ENCODE results near the gene GALT. TPM values are rescaled to one million over a fixed set of nuclear protein-coding genes. Genes with fewer than 3 reads are reported as not detected.

Gene GALT
- total RNA-seq, result 10 to 100 TPM; 30.9 to 35.0 TPM

DNA sequence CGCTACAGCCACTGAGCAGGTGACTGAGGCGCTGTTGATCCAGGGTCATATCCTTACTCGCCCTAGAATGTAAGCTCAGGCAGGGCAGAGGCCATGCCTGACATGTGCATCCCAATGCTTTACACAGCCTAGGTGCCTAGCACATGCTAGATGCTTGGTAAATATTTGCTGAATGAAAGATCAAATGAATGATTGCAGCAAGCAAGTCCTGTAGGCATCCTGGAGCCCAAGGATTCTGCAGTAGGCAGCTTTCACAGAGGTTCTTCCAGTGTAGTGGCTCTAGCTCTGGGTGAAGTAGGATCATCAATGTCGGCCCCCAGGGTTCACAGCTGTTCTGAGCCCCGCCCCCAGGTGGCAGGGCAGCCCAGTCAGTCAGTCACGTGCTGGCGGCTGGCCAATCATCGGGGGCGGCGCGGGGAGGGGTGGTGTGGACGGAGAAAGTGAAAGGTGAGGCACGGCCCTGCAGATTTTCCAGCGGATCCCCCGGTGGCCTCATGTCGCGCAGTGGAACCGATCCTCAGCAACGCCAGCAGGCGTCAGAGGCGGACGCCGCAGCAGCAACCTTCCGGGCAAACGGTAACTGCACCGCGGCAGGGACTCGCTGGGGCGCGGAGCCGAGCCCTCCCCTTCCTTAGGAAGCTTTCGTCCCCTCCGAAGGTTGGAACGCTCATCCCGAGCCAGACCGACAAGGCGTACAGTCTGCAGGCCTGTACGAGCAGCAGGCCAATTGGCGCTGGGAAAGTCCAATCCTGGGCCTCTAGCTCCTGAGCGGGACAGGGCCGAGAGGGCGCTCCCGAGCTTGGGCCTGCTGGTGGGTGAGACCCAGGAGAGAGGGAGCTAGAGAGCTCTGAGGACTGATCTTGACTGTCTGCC, at the start of gene GALT:
GALT (plus strand) TSS at position 465 of the 873 bp plus-strand sequence; CDS start at position 495, 30 bp downstream.
- peak; percentile 96 for DNase-seq (ENCODE audit: low spot score)
- TF ChIP-seq, protein P1, sequence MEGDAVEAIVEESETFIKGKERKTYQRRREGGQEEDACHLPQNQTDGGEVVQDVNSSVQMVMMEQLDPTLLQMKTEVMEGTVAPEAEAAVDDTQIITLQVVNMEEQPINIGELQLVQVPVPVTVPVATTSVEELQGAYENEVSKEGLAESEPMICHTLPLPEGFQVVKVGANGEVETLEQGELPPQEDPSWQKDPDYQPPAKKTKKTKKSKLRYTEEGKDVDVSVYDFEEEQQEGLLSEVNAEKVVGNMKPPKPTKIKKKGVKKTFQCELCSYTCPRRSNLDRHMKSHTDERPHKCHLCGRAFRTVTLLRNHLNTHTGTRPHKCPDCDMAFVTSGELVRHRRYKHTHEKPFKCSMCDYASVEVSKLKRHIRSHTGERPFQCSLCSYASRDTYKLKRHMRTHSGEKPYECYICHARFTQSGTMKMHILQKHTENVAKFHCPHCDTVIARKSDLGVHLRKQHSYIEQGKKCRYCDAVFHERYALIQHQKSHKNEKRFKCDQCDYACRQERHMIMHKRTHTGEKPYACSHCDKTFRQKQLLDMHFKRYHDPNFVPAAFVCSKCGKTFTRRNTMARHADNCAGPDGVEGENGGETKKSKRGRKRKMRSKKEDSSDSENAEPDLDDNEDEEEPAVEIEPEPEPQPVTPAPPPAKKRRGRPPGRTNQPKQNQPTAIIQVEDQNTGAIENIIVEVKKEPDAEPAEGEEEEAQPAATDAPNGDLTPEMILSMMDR (IDR thresholded peaks at IDR 0.05), result peak; percentile 35 to 56
- no peaks in the 10 kb centered on the region for H3K9me3 ChIP-seq
- H3K4me3 ChIP-seq, result peak within 1 kb of the TSS; percentile 49 to 71
- peaks cover 20% of the 10 kb centered on the region for H3K36me3 ChIP-seq
- H3K27me3 ChIP-seq, result no peaks in the 10 kb centered on the region
- peaks cover 0 to 38% of the 10 kb centered on the region in 2 donors for H3K4me1 ChIP-seq
- H3K27ac ChIP-seq, result peak within 1 kb of the TSS; percentile 84 to 87

DNA sequence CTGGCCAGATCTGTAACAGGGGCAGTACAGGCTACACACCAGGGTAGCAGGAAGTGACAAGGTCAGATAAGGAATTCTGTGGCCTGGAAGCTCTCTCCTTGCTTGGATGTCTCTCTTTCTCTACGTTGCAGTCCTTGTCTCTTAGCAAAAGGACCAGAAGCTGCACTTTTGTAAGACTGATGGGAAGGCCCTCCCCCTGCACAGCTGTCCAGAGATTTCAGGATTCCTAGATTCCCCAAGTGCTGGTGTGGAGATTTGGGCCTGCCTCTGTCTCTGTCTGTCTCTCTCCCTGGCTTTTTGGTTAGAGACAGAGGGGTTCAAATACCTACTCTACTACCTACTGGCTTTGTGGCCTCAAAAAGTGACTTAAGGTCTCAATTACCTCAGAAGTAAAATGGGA, 46.9 kb upstream of the GALT start:
- TF ChIP-seq, protein P1 (IDR thresholded peaks at IDR 0.05), result no peak
- no peak for DNase-seq (ENCODE audit: low spot score)
- Histone ChIP-seq H3K27ac (no peak overlapping the region), H3K4me3 (no peak overlapping the region), H3K27me3 (no peaks in the 10 kb centered on the region), H3K9me3 (no peaks in the 10 kb centered on the region), H3K36me3 (no peaks in the 10 kb centered on the region), H3K4me1 (no peaks in the 10 kb centered on the region)

- Histone ChIP-seq H3K4me3 (no peak overlapping the region), H3K4me1 (no peaks in the 10 kb centered on the region), H3K36me3 (no peaks in the 10 kb centered on the region), H3K27ac (no peak overlapping the region), H3K9me3 (no peaks in the 10 kb centered on the region), H3K27me3 (no peaks in the 10 kb centered on the region)
- DNase-seq (ENCODE audit: low spot score), result no peak
- TF ChIP-seq, protein P1 (IDR thresholded peaks at IDR 0.05), result no peak
Measured at GRCh38 chr9:34600908-34601307, 45.6 kb upstream of the GALT start.

DNA sequence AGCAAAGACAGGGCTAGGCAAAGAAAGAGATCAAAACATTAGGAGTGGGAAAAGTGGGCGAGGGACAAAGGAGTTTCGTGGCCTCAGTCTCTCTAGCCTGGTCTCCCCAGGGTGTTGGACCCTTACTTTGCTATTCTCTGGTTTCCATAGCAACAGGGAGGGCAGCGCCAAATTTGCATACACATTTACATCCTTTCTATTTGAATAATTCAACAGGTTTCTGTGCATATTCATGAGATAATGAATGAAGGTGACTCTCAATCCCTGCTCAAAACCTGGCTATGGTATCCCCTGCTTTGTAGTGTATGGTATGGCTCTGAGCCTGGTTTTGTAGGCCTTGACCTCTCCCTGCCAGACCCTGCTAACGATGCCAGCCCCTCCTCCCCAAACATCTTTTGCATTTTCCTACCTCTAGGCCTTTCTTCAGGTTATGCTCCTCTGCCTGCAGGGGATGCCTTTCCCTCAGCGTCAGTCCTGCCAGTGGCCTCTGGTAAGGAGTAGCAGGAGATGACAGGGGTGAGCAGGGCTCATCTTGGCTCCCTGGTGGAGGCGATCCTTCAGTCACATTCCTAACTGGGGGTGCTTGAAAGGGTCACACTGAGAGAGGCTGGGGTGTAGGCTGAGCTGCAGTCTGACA, 44.4 kb upstream of the GALT start:
- Histone ChIP-seq H3K27me3 (no peaks in the 10 kb centered on the region), H3K27ac (no peak overlapping the region), H3K36me3 (no peaks in the 10 kb centered on the region), H3K9me3 (no peaks in the 10 kb centered on the region), H3K4me3 (no peak overlapping the region), H3K4me1 (no peaks in the 10 kb centered on the region)
- TF ChIP-seq, protein P1 (IDR thresholded peaks at IDR 0.05), result no peak
- DNase-seq (ENCODE audit: low spot score), result no peak

GRCh38 chr9:34603610-34604231, 42.8 kb upstream of the GALT start:
- TF ChIP-seq, protein P1 (IDR thresholded peaks at IDR 0.05), result peak; percentile 79 to 91
- DNase-seq (ENCODE audit: low spot score), result peak; percentile 89
- Histone ChIP-seq H3K36me3 (no peaks in the 10 kb centered on the region), H3K27me3 (no peaks in the 10 kb centered on the region), H3K4me1 (no peaks in the 10 kb centered on the region), H3K4me3 (no peak overlapping the region), H3K27ac (no peak overlapping the region), H3K9me3 (no peaks in the 10 kb centered on the region)

All from right atrium auricular region (tissue), 2 donors.